H1 (cell line): ENCODE data around the gene TWIST2. TPM values are rescaled to one million over a fixed set of nuclear protein-coding genes. Genes with fewer than 3 reads are reported as not detected.

ENCODE experiments used
- CTCF ChIA-PET: fragments of 300-600 bp; sonication (Branson Sonifier 250); formaldehyde crosslinking; loops from one replicate; lab custom pipeline; 2021; ENCODE audit not compliant: partially characterized antibody; lab: Charles Lee
- POLR2A ChIA-PET: fragments of 300-600 bp; sonication (Branson Sonifier 250); formaldehyde crosslinking; loops from one replicate; lab custom pipeline; 2021; ENCODE audit warnings: inconsistent platforms; ENCODE audit not compliant: partially characterized antibody; lab: Charles Lee
- DNase-seq, 2 experiments: peaks; one replicate each; pipeline versions ENCODE4 v3.0.0 to v3.0.0-alpha.2; 2010 to 2022; ENCODE audit warnings: low spot score in 2 of 2, low read depth in 1 of 2, mixed read lengths in 1 of 2
- FAIRE-seq: peaks from 2 replicates; lab custom pipeline; 2011; peaks lifted over from hg19 to GRCh38; lab: Jason Lieb, UNC
- H2AFZ ChIP-seq: 2 replicates; pipeline ENCODE4 v1.8.1; 2012; ENCODE audit warnings: low read length, inconsistent platforms
- H2AK5ac ChIP-seq: 2 replicates; pipeline ENCODE4 v1.6.1; 2013; ENCODE audit warnings: low read depth, low read length
- H2BK120ac ChIP-seq: replicated peaks from 2 replicates; pipeline ENCODE3; 2013; ENCODE audit warnings: low read depth, low read length, inconsistent platforms
- H2BK12ac ChIP-seq: 2 replicates; pipeline ENCODE4 v1.6.1; 2013; ENCODE audit warnings: low read depth, low read length
- H2BK15ac ChIP-seq: 2 replicates; pipeline ENCODE4 v1.6.1; 2013; ENCODE audit warnings: low read length
- H2BK20ac ChIP-seq: 2 replicates; pipeline ENCODE4 v1.6.1; 2013; ENCODE audit warnings: low read length
- H2BK5ac ChIP-seq: 2 replicates; pipeline ENCODE4 v1.6.1; 2013; ENCODE audit warnings: low read depth, low read length
- H3K14ac ChIP-seq: 2 replicates; pipeline ENCODE4 v1.6.1; 2013; ENCODE audit warnings: inconsistent platforms; ENCODE audit not compliant: insufficient read length
- H3K18ac ChIP-seq: 2 replicates; pipeline ENCODE4 v1.6.1; 2013; ENCODE audit warnings: low read length; ENCODE audit errors: extremely low read depth
- H3K23ac ChIP-seq: 2 replicates; pipeline ENCODE4 v1.6.1; 2013; ENCODE audit warnings: inconsistent platforms; ENCODE audit not compliant: insufficient read length
- H3K23me2 ChIP-seq: 2 replicates; pipeline ENCODE4 v1.6.1; 2013; ENCODE audit warnings: low read depth, low read length
- H3K27ac ChIP-seq: 2 replicates; pipeline ENCODE4 v1.6.1; 2011; ENCODE audit warnings: low read depth, low read length, inconsistent platforms
- H3K27me3 ChIP-seq, 4 experiments: replicated peaks in 1 of 4; 1 replicate in 1 of 4; 2 replicates in 3 of 4; pipeline versions ENCODE4 v1.6.1 to v1.8.1; 2011 to 2013; ENCODE audit warnings: low read length in 3 of 4, mild to moderate bottlenecking in 3 of 4, inconsistent platforms in 2 of 4, mixed read lengths in 2 of 4, moderate library complexity in 1 of 4; ENCODE audit not compliant: control insufficient read depth in 3 of 4, insufficient read depth in 3 of 4; ENCODE audit errors: extremely low read depth in 1 of 4
- H3K36me3 ChIP-seq, 4 experiments: 2 replicates each; pipeline versions ENCODE4 v1.6.1 to v1.8.1; 2011 to 2013; ENCODE audit warnings: mild to moderate bottlenecking in 4 of 4, low read length in 3 of 4, moderate library complexity in 2 of 4, control low read depth in 1 of 4, inconsistent platforms in 1 of 4; ENCODE audit not compliant: insufficient read depth in 4 of 4, control insufficient read depth in 2 of 4
- H3K4ac ChIP-seq: replicated peaks from 2 replicates; pipeline ENCODE3; 2013; ENCODE audit warnings: low read length, low read depth, mixed read lengths, inconsistent platforms; ENCODE audit not compliant: insufficient read length
- H3K4me1 ChIP-seq, 4 experiments: replicated peaks in 1 of 4; 1 replicate in 1 of 4; 2 replicates in 3 of 4; pipeline versions ENCODE4 v1.6.1 to v1.8.1; 2011 to 2013; ENCODE audit warnings: low read length in 3 of 4, inconsistent platforms in 2 of 4, mixed read lengths in 1 of 4; ENCODE audit not compliant: insufficient read depth in 4 of 4, control insufficient read depth in 3 of 4
- H3K4me2 ChIP-seq, 2 experiments: 2 replicates each; pipeline versions ENCODE4 v1.6.1 to v1.8.1; 2011 to 2013; ENCODE audit warnings: low read depth in 2 of 2, low read length in 2 of 2, control low read depth in 1 of 2, inconsistent platforms in 1 of 2, mild to moderate bottlenecking in 1 of 2; ENCODE audit not compliant: insufficient read depth in 1 of 2
- H3K4me3 ChIP-seq, 4 experiments: fragments of 200-600, 300-600 bp in 1 of 4; sonication (generic), shearing (Covaris generic), sonication (Bioruptor Twin) in 1 of 4; 2 replicates each; pipeline versions ENCODE4 v1.5.1 to v1.8.1; 2011 to 2016; ENCODE audit warnings: low read length in 4 of 4, low read depth in 3 of 4, control low read depth in 2 of 4, inconsistent platforms in 2 of 4, mild to moderate bottlenecking in 2 of 4, mixed read lengths in 1 of 4, moderate library complexity in 1 of 4; ENCODE audit not compliant: insufficient read depth in 2 of 4; ENCODE audit errors: extremely low read depth in 1 of 4
- H3K56ac ChIP-seq: replicated peaks from 2 replicates; pipeline ENCODE3; 2013; ENCODE audit warnings: low read depth, mild to moderate bottlenecking, mixed read lengths, low read length, inconsistent platforms; ENCODE audit not compliant: insufficient read length
- H3K79me1 ChIP-seq: 2 replicates; pipeline ENCODE4 v1.6.1; 2013; ENCODE audit warnings: low read depth, low read length, control low read depth
- H3K79me2 ChIP-seq, 2 experiments: 2 replicates each; pipeline versions ENCODE4 v1.6.1 to v1.8.1; 2012 to 2013; ENCODE audit warnings: low read length in 2 of 2, mild to moderate bottlenecking in 2 of 2, inconsistent platforms in 1 of 2; ENCODE audit not compliant: insufficient read depth in 2 of 2, control insufficient read depth in 1 of 2
- H3K9ac ChIP-seq, 4 experiments: replicated peaks in 1 of 4; 1 replicate in 1 of 4; 2 replicates in 3 of 4; pipeline versions ENCODE4 v1.6.1 to v1.8.1; 2011 to 2013; ENCODE audit warnings: low read depth in 3 of 4, low read length in 3 of 4, control low read depth in 2 of 4, mild to moderate bottlenecking in 2 of 4, moderate library complexity in 2 of 4, inconsistent platforms in 1 of 4; ENCODE audit errors: extremely low read depth in 1 of 4
- H3K9me3 ChIP-seq, 2 experiments: 2 replicates each; pipeline versions ENCODE4 v1.6.1 to v1.8.1; 2012 to 2013; ENCODE audit warnings: mild to moderate bottlenecking in 2 of 2, moderate library complexity in 2 of 2, control low read depth in 1 of 2, inconsistent platforms in 1 of 2, low read depth in 1 of 2, low read length in 1 of 2, mixed read lengths in 1 of 2; ENCODE audit not compliant: insufficient read depth in 2 of 2
- H4K20me1 ChIP-seq, 2 experiments: replicated peaks in 1 of 2; 2 replicates each; pipeline versions ENCODE3 to v1.8.1; 2011 to 2013; ENCODE audit warnings: inconsistent platforms in 2 of 2, low read length in 2 of 2, mild to moderate bottlenecking in 1 of 2; ENCODE audit not compliant: insufficient read depth in 2 of 2, control insufficient read depth in 1 of 2
- H4K5ac ChIP-seq: 2 replicates; pipeline ENCODE4 v1.6.1; 2013; ENCODE audit warnings: low read length, low read depth, mixed read lengths, inconsistent platforms; ENCODE audit not compliant: insufficient read length
- H4K8ac ChIP-seq: 2 replicates; pipeline ENCODE4 v1.8.0; 2013; ENCODE audit warnings: mild to moderate bottlenecking, moderate library complexity, low read length, inconsistent platforms; ENCODE audit not compliant: insufficient read depth; ENCODE audit errors: extremely low read depth
- H4K91ac ChIP-seq: replicated peaks from 2 replicates; pipeline ENCODE3; 2013; ENCODE audit warnings: low read length, mixed read lengths, inconsistent platforms; ENCODE audit not compliant: insufficient read length
- EZH2 ChIP-seq: fragments of 200-600 bp; sonication (generic); IDR thresholded peaks from 2 replicates; pipeline ENCODE4 v1.7.1; 2012; ENCODE audit warnings: low read depth, mild to moderate bottlenecking, moderate library complexity, low read length, inconsistent platforms; ENCODE audit not compliant: severe bottlenecking
- GABPA ChIP-seq: IDR thresholded peaks from 2 replicates; pipeline ENCODE4 v1.6.1; 2011; ENCODE audit warnings: mild to moderate bottlenecking, low read length, moderate library complexity, borderline replicate concordance; ENCODE audit not compliant: insufficient read depth
- POLR2A ChIP-seq, 2 experiments: IDR thresholded peaks; 1 replicate in 1 of 2; 2 replicates in 1 of 2; pipeline ENCODE4 v1.6.1; 2011; ENCODE audit warnings: low read depth in 2 of 2, low read length in 2 of 2, mild to moderate bottlenecking in 2 of 2; ENCODE audit errors: control extremely low read depth in 1 of 2
- RFX5 ChIP-seq: IDR thresholded peaks from 2 replicates; pipeline ENCODE4 v1.6.1; 2011; ENCODE audit warnings: low read depth, low read length, improper control_type of control experiment, borderline replicate concordance
- SIN3A ChIP-seq, 2 experiments: IDR thresholded peaks in 1 of 2; conservative IDR thresholded peaks in 1 of 2; 2 replicates each; pipeline ENCODE4 v1.6.1; 2011 to 2012; ENCODE audit warnings: low read length in 2 of 2, improper control_type of control experiment in 1 of 2, low read depth in 1 of 2, mild to moderate bottlenecking in 1 of 2
- WGBS, 2 experiments: shearing (Covaris generic) in 1 of 2; methylation state at CpG; one replicate each; pipeline versions ENCODE4 v1.1.6 to v1.1.7; 2013 to 2015; ENCODE audit warnings: low lambda C conversion rate in 2 of 2, mixed read lengths in 2 of 2, inconsistent platforms in 1 of 2, low coverage in 1 of 2, missing lambda C conversion rate in 1 of 2; ENCODE audit not compliant: insufficient replicate concordance in 2 of 2, insufficient coverage in 1 of 2, insufficient read length in 1 of 2; ENCODE audit errors: extremely low coverage in 1 of 2, missing lambda C conversion rate in 1 of 2; 5-methylcytosine and 5-hydroxymethylcytosine counted together
- polyA plus RNA-seq, 7 experiments: library from polyadenylated mRNA; depleted of rRNA in 3 of 7; stranded (reverse) in 5 of 7; unstranded in 2 of 7; fragments of >200 nt in 5 of 7; fragments of 200-250 nt in 2 of 7; gene quantifications; 1 replicate in 5 of 7; 2 replicates in 1 of 7; 4 replicates in 1 of 7; pipeline versions ENCODE4 v1.2.1 to v1.2.3, GENCODE V29; 2011 to 2013; ENCODE audit warnings: missing spikeins in 2 of 7, mixed read lengths in 2 of 7
- total RNA-seq: library from RNA; stranded (reverse); fragmentation: NEBNext Ultra II Directional; extraction: Animal tissue kit (Norgen Biotek cat#: 25700); gene quantifications from 2 replicates; pipeline ENCODE4 v1.2.1, GENCODE V29; 2021
- TF ChIP-seq, protein P1 (sequence below): IDR thresholded peaks from 2 replicates; pipeline ENCODE4 v1.6.1; 2011; ENCODE audit warnings: low read depth, mild to moderate bottlenecking, low read length; ENCODE audit not compliant: insufficient read depth

The TWIST2 gene
- total and polyA plus RNA-seq, 2 of the 8 experiments (the other 6 are each of a cell fraction or from before 2014, with no cell fraction given): 2.6 to 4.3 TPM

DNA sequence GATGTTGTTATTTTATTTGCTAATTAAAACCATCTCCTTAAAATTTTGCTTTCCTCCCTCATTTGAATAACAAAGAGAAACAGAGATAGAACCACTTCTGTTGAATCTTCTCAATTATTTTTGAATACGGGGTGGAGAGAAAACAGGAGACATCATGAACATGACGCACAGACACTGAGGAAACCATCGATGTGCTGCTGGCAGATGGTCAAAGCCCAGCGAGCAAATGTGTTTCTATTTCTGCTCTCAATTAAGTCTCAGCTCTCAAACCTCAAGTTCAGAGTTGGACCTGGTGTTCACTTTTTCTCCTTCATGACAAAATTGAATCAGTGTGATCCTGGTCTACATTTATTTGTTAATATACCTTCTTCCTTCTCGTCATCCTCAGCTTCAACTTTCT lies 36.1 kb upstream of the TWIST2 start:
- no peak overlapping the region for H2BK20ac ChIP-seq
- H4K5ac ChIP-seq: no peak overlapping the region
- POLR2A ChIA-PET: no interaction called here
- WGBS, 2 experiments: 90% methylated on average over 4 of the region's 5 CpGs; no CpG with 5 or more reads in 1 of the 2 experiments
- H3K4me2 ChIP-seq: no peak overlapping the region
- H2BK120ac ChIP-seq: no peak overlapping the region
- no peak overlapping the region for H3K14ac ChIP-seq
- peaks cover 30 to 33% of the 10 kb centered on the region in 2 experiments for H3K9me3 ChIP-seq
- FAIRE-seq (no peak), DNase-seq (no peak)
- TF ChIP-seq RFX5 (no peak), SIN3A (conservative IDR thresholded peaks at IDR 0.05 in 1 of 2, IDR thresholded peaks at IDR 0.05 in 1 of 2; ENCODE audit: low read depth in 1 of 2, low read length in 2 of 2) (no peak), GABPA (no peak), EZH2 (no peak), POLR2A (IDR thresholded peaks at IDR 0.05; ENCODE audit: control extremely low read depth in 1 of 2, low read depth in 2 of 2, low read length in 2 of 2) (no peak)
- TF ChIP-seq, protein P1, sequence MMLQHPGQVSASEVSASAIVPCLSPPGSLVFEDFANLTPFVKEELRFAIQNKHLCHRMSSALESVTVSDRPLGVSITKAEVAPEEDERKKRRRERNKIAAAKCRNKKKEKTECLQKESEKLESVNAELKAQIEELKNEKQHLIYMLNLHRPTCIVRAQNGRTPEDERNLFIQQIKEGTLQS: no peak
- H4K91ac ChIP-seq: no peak overlapping the region
- H3K9ac ChIP-seq: no peak overlapping the region
- H2BK12ac ChIP-seq: no peak overlapping the region
- no peak overlapping the region for H2BK5ac ChIP-seq
- H3K4ac ChIP-seq: no peak overlapping the region
- H3K4me1 ChIP-seq: no peaks in the 10 kb centered on the region
- no peak overlapping the region for H3K4me3 ChIP-seq
- H3K18ac ChIP-seq: no peak overlapping the region
- H4K8ac ChIP-seq: no peak overlapping the region
- H3K79me1 ChIP-seq: no peaks in the 10 kb centered on the region; the same call in 1 of the 2 replicates
- H3K79me2 ChIP-seq: no peaks in the 10 kb centered on the region; a peak in 1 of 4 replicates
- no peaks in the 10 kb centered on the region for H3K23me2 ChIP-seq
- H2AK5ac ChIP-seq: no peak overlapping the region
- no peak overlapping the region for H3K27ac ChIP-seq
- H3K23ac ChIP-seq: no peak overlapping the region
- H2BK15ac ChIP-seq: no peak overlapping the region
- H3K56ac ChIP-seq: no peak overlapping the region
- no peaks in the 10 kb centered on the region for H4K20me1 ChIP-seq
- H2AFZ ChIP-seq: no peak overlapping the region
- no peaks in the 10 kb centered on the region for H3K36me3 ChIP-seq
- H3K27me3 ChIP-seq: no peaks in the 10 kb centered on the region
- CTCF ChIA-PET: no interaction called here
